Fibroblast of lung (primary cell): ENCODE results near the gene C16orf96. TPM values are rescaled to one million over a fixed set of nuclear protein-coding genes. Genes with fewer than 3 reads are reported as not detected.

ENCODE experiments used
- DNase-seq, 2 donors: peaks; one replicate each; pipeline versions ENCODE4 v3.0.0 to v3.0.0-alpha.2; 2010; ENCODE audit warnings: low read depth in 2 of 2
- H2AFZ ChIP-seq: 2 replicates; pipeline ENCODE4 v1.5.1; 2012; ENCODE audit warnings: low read length, control low read depth, inconsistent platforms
- H3K27ac ChIP-seq: 2 replicates; pipeline ENCODE4 v1.5.1; 2011; ENCODE audit warnings: low read length, control low read depth; ENCODE audit not compliant: insufficient read depth
- H3K27me3 ChIP-seq: 2 replicates; pipeline ENCODE4 v1.5.1; 2011; ENCODE audit warnings: mild to moderate bottlenecking, low read length; ENCODE audit not compliant: control insufficient read depth, insufficient read depth
- H3K36me3 ChIP-seq: 2 replicates; pipeline ENCODE4 v1.5.1; 2011; ENCODE audit warnings: low read length; ENCODE audit not compliant: control insufficient read depth, insufficient read depth
- H3K4me1 ChIP-seq: 2 replicates; pipeline ENCODE4 v1.5.1; 2011; ENCODE audit warnings: low read length; ENCODE audit not compliant: control insufficient read depth, insufficient read depth; ENCODE audit errors: extremely low read depth
- H3K4me2 ChIP-seq: 2 replicates; pipeline ENCODE4 v1.5.1; 2011; ENCODE audit warnings: low read length, control low read depth; ENCODE audit not compliant: insufficient read depth; ENCODE audit errors: extremely low read depth
- H3K4me3 ChIP-seq, 4 experiments: fragments of 200-600 bp in 1 of 4; sonication (generic) in 1 of 4; replicated peaks in 1 of 4; 2 replicates each; pipeline ENCODE4 v1.5.1; 2011 to 2016; ENCODE audit warnings: low read length in 4 of 4, low read depth in 3 of 4, mild to moderate bottlenecking in 3 of 4, control low read depth in 2 of 4, inconsistent platforms in 1 of 4, mixed read lengths in 1 of 4; ENCODE audit not compliant: insufficient read depth in 1 of 4; ENCODE audit errors: control extremely low read depth in 1 of 4
- H3K79me2 ChIP-seq: 2 replicates; pipeline ENCODE4 v1.5.1; 2012; ENCODE audit warnings: mild to moderate bottlenecking, low read length, inconsistent platforms; ENCODE audit not compliant: control insufficient read depth, insufficient read depth
- H3K9ac ChIP-seq: 2 replicates; pipeline ENCODE4 v1.5.1; 2011; ENCODE audit warnings: mild to moderate bottlenecking, low read length, control low read depth; ENCODE audit not compliant: insufficient read depth
- H3K9me3 ChIP-seq: 2 replicates; pipeline ENCODE4 v1.5.1; 2012; ENCODE audit warnings: low read depth, low read length; ENCODE audit not compliant: control insufficient read depth, insufficient read depth
- H4K20me1 ChIP-seq: 2 replicates; pipeline ENCODE4 v1.5.1; 2011; ENCODE audit warnings: low read length; ENCODE audit not compliant: control insufficient read depth, insufficient read depth; ENCODE audit errors: extremely low read depth
- EZH2 ChIP-seq: IDR thresholded peaks from 2 replicates; pipeline ENCODE4 v1.5.1; 2012; ENCODE audit warnings: low read length, control low read depth, mild to moderate bottlenecking; ENCODE audit errors: missing control alignments
- polyA plus RNA-seq, 2 donors: library from polyadenylated mRNA; depleted of rRNA in 1 of 2; stranded (reverse) in 1 of 2; unstranded in 1 of 2; fragments of >200 nt; gene quantifications; 2 replicates each; pipeline ENCODE4 v1.2.1, GENCODE V29; 2011 to 2012; ENCODE audit warnings: missing spikeins in 1 of 2
- total RNA-seq: library from RNA; depleted of rRNA; stranded (reverse); fragments of >200 nt; gene quantifications from 2 replicates; pipeline ENCODE4 v1.2.1, GENCODE V29; 2014
- TF ChIP-seq, protein P1 (sequence below), 2 donors: IDR thresholded peaks in 1 of 2; conservative IDR thresholded peaks in 1 of 2; 1 replicate in 1 of 2; 2 replicates in 1 of 2; pipeline ENCODE4 v1.5.1; 2011 to 2012; ENCODE audit warnings: low read length in 2 of 2, control low read depth in 1 of 2, inconsistent platforms in 1 of 2, low read depth in 1 of 2, mild to moderate bottlenecking in 1 of 2

Gene C16orf96
- total and polyA plus RNA-seq, 2 donors (not counting 1 experiment from before 2014, with no cell fraction given) = under 0.01 TPM; not detected in 1

DNA sequence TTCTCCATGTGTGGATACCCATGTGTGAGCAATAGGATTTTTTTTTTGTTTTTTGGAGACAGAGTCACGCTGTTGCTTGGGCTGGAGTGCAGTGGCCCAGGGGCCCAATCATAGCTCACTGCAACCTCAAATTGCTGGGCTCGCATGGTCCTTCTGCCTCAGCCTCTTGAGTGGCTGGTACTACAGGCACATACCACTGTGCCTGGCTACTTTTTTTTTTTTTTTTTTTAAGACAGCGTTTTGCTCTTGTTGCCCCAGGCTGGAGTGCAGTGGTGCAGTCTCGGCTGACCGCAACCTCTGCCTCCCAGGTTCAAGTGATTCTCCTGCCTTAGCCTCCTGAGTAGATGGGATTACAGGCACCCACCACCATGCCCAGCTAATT is 85.2 kb downstream of the C16orf96 start:
- Histone ChIP-seq H3K27me3 (no peaks in the 10 kb centered on the region), H3K36me3 (no peaks in the 10 kb centered on the region), H2AFZ (no peak overlapping the region), H3K79me2 (peaks cover 40% of the 10 kb centered on the region), H3K4me1 (peaks cover 4% of the 10 kb centered on the region), H3K9me3 (no peaks in the 10 kb centered on the region), H4K20me1 (no peaks in the 10 kb centered on the region), H3K4me2 (no peak overlapping the region), H3K9ac (no peak overlapping the region), H3K4me3 (no peak overlapping the region), H3K27ac (no peak overlapping the region)
- TF ChIP-seq EZH2 = no peak
- TF ChIP-seq, protein P1, sequence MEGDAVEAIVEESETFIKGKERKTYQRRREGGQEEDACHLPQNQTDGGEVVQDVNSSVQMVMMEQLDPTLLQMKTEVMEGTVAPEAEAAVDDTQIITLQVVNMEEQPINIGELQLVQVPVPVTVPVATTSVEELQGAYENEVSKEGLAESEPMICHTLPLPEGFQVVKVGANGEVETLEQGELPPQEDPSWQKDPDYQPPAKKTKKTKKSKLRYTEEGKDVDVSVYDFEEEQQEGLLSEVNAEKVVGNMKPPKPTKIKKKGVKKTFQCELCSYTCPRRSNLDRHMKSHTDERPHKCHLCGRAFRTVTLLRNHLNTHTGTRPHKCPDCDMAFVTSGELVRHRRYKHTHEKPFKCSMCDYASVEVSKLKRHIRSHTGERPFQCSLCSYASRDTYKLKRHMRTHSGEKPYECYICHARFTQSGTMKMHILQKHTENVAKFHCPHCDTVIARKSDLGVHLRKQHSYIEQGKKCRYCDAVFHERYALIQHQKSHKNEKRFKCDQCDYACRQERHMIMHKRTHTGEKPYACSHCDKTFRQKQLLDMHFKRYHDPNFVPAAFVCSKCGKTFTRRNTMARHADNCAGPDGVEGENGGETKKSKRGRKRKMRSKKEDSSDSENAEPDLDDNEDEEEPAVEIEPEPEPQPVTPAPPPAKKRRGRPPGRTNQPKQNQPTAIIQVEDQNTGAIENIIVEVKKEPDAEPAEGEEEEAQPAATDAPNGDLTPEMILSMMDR (conservative IDR thresholded peaks at IDR 0.05 in 1 of 2, IDR thresholded peaks at IDR 0.05 in 1 of 2; ENCODE audit: low read depth in 1 of 2, low read length in 2 of 2) = no peak
- no peak for DNase-seq

DNA sequence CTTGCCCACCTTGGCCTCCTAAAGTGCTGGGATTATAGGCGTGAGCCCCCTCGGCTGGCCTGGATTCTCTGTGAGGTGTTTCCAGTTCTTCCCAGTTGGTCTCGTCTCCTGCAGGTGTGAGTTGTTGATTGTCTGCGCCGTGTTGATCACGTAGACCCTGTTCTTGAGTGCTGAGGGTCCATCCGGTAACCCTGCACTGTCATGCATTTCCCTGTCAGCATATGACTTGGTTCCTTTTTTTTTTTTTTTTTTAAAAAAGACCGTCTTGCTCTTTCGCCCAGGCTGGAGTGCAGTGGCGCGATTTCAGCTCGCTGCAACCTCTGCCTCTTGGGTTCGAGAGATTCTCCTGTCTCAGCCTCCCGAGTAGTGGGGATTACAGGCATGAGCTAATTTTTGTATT is 85.8 kb downstream of the C16orf96 start:
- Histone ChIP-seq H3K27me3 (no peaks in the 10 kb centered on the region), H3K4me3 (no peak overlapping the region), H3K79me2 (peaks cover 40% of the 10 kb centered on the region), H3K36me3 (no peaks in the 10 kb centered on the region), H3K27ac (no peak overlapping the region), H2AFZ (no peak overlapping the region), H3K9ac (no peak overlapping the region), H3K4me2 (no peak overlapping the region), H3K4me1 (peaks cover 4% of the 10 kb centered on the region), H4K20me1 (no peaks in the 10 kb centered on the region), H3K9me3 (no peaks in the 10 kb centered on the region)
- TF ChIP-seq, protein P1 (conservative IDR thresholded peaks at IDR 0.05 in 1 of 2, IDR thresholded peaks at IDR 0.05 in 1 of 2; ENCODE audit: low read depth in 1 of 2, low read length in 2 of 2) = no peak
- no peak for TF ChIP-seq EZH2
- no peak for DNase-seq

DNA sequence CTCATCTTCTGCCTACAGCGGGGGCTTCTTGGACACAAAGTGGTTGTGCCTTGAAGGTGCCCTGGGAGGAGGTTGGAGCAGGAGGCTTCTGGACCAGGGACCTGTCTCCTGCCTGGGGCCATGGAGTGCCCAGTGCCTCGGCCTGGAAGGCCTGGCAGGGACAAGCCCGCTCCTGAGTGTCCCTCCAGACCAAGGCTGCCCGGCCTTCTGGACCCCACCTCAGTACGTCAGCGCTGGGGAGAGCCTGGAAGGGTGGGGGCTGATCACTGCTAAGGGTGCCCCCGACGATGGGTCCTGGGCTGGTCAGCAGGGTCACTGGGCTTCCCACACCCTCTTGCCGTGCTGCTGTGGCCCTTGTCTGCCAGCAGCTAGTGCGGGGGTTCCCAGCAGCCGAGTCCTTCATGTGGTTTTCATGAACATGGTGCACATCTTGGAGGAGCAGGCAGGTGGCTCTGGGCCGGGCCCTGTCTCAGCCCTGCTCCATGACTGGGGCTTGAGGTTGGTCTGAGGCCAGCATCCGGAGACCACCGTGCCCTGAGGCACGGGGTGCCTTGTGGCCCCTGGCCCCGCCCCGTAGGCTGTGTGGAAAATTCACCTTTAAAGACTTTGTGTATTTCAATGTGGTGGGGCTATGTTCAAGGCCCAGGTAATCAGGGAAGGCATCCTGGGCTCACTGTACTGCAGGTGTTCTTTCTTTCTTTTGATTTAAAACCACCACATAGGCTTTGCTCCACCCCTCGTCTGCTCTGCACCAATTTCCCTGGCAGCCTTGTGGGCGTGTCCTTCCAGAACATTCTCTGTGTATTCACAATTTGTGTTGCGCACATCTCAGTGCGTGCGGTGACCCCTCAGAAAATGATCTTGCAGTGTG is 90.9 kb downstream of the C16orf96 start:
- DNase-seq = no peak
- Histone ChIP-seq H4K20me1 (no peaks in the 10 kb centered on the region), H3K4me2 (no peak overlapping the region), H3K36me3 (peaks cover 3% of the 10 kb centered on the region), H3K9me3 (no peaks in the 10 kb centered on the region), H3K79me2 (peaks cover 15% of the 10 kb centered on the region), H3K27me3 (no peaks in the 10 kb centered on the region), H2AFZ (no peak overlapping the region), H3K9ac (no peak overlapping the region), H3K4me1 (no peaks in the 10 kb centered on the region), H3K27ac (no peak overlapping the region), H3K4me3 (no peak overlapping the region)
- TF ChIP-seq EZH2 = no peak
- TF ChIP-seq, protein P1 (conservative IDR thresholded peaks at IDR 0.05 in 1 of 2, IDR thresholded peaks at IDR 0.05 in 1 of 2; ENCODE audit: low read depth in 1 of 2, low read length in 2 of 2) = no peak
